ENCODE results near the gene NAT8L. TPM values are rescaled to one million over a fixed set of nuclear protein-coding genes. Genes with fewer than 3 reads are reported as not detected.

Gene NAT8L
- total RNA-seq, 4 donors from 2014 or later: 0.14 to 1.9 (median 0.64) TPM; not detected in 1

DNA sequence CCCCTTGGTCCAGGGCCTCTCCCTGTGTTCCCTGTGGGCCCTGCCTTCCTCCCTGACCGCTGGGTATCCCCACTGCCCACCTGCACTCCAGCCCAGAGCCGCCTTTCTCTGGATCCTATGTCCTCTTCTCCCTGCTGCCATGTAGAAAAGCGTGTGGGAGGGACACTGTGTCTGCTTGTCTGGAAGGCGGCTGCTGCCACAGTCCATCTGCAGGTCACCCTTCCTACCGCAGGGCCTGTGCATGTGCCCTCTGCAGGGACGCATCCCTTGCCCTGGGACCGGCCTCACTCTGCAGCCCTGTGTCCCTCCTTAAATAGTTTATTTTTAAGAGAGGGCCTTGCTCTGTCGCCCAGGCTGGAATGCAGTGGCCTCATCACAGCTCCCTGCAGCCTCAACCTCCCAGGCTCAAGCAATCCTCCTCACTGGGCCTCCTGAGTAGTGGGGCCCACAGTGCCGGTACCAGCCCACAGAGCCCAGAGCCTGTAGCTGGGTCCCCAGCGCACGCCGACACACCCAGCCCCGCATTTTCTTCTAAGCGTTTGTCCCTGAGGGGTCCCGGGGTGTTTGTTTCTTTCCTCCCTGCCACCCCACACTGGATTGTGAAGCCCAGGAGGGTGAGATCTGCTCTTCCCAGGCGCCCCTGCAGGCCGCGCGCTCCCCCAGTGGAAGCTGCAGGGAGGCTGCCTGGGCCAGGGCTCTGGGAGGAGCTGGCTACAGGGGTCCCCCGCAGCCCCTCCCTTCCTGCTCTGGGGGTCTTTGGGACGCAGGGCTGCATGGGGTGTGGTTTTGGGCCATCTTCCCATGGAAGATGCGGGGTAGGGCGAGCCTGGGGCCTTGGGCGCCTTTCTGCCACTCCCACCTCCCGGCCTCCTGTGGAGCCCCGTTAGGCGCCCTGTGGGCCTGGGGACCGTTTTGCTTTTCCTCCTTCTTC lies 12.8 kb upstream of the NAT8L start:
- in situ Hi-C loops (cut with MboI; ENCODE audit: low pct_ligation_motif_present in 1 of 4, low pct_unique_long_range_greater_than_20kb in 1 of 4, low sequenced_read_pairs in 3 of 4) (no loop called here), intact Hi-C loops (cut with DNase I; ENCODE audit: low total_unique reads) (no loop called here)
- H3K4me3 ChIP-seq: no peak overlapping the region
- H3K27ac ChIP-seq: no peak overlapping the region
- peaks cover 0 to 16% (median 11%) of the 10 kb centered on the region in 4 donors for H3K4me1 ChIP-seq
- H3K36me3 ChIP-seq: no peaks in the 10 kb centered on the region
- no peaks in the 10 kb centered on the region for H3K9me3 ChIP-seq
- no peak for DNase-seq
- peaks cover 44% of the 10 kb centered on the region for H3K27me3 ChIP-seq
- WGBS, 2 donors (ENCODE audit: low coverage in 1 of 2): 64 to 65% methylated on average over 4 to 25 of the region's 28 CpGs
- TF ChIP-seq, protein P1, sequence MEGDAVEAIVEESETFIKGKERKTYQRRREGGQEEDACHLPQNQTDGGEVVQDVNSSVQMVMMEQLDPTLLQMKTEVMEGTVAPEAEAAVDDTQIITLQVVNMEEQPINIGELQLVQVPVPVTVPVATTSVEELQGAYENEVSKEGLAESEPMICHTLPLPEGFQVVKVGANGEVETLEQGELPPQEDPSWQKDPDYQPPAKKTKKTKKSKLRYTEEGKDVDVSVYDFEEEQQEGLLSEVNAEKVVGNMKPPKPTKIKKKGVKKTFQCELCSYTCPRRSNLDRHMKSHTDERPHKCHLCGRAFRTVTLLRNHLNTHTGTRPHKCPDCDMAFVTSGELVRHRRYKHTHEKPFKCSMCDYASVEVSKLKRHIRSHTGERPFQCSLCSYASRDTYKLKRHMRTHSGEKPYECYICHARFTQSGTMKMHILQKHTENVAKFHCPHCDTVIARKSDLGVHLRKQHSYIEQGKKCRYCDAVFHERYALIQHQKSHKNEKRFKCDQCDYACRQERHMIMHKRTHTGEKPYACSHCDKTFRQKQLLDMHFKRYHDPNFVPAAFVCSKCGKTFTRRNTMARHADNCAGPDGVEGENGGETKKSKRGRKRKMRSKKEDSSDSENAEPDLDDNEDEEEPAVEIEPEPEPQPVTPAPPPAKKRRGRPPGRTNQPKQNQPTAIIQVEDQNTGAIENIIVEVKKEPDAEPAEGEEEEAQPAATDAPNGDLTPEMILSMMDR (IDR thresholded peaks at IDR 0.05): no peak
- TF ChIP-seq EP300 (IDR thresholded peaks at IDR 0.05; ENCODE audit: low read depth) (no peak), POLR2A (IDR thresholded peaks at IDR 0.05) (no peak), POLR2AphosphoS5 (IDR thresholded peaks at IDR 0.05) (no peak)

GRCh38 chr4:2047031-2047660 lies 12.0 kb upstream of the NAT8L start:
- Histone ChIP-seq H3K4me1 (peaks cover 0 to 10% (median 6%) of the 10 kb centered on the region in 4 donors), H3K36me3 (no peaks in the 10 kb centered on the region), H3K27me3 (peaks cover 48% of the 10 kb centered on the region), H3K27ac (no peak overlapping the region), H3K4me3 (no peak overlapping the region), H3K9me3 (no peaks in the 10 kb centered on the region)
- WGBS, 2 donors (ENCODE audit: low coverage in 1 of 2): 0 to 37% methylated on average over 2 to 21 of the region's 57 CpGs
- DNase-seq: no peak
- no peak for TF ChIP-seq POLR2AphosphoS5 (IDR thresholded peaks at IDR 0.05)
- in situ Hi-C loops (cut with MboI; ENCODE audit: low pct_ligation_motif_present in 1 of 4, low pct_unique_long_range_greater_than_20kb in 1 of 4, low sequenced_read_pairs in 3 of 4): no loop called here
- intact Hi-C loops (cut with DNase I; ENCODE audit: low total_unique reads): no loop called here

- Histone ChIP-seq H3K9me3 (no peaks in the 10 kb centered on the region), H3K4me1 (peaks cover 0 to 5% (median 0%) of the 10 kb centered on the region in 4 donors), H3K27me3 (peaks cover 56% of the 10 kb centered on the region), H3K27ac (no peak overlapping the region), H3K4me3 (no peak overlapping the region), H3K36me3 (no peaks in the 10 kb centered on the region)
- intact Hi-C loops (cut with DNase I; ENCODE audit: low total_unique reads) (no loop called here), in situ Hi-C loops (cut with MboI; ENCODE audit: low pct_ligation_motif_present in 1 of 4, low pct_unique_long_range_greater_than_20kb in 1 of 4, low sequenced_read_pairs in 3 of 4) (no loop called here)
- 88% methylated on average over 25 of the region's 25 CpGs; no CpG with 5 or more reads in 1 of the 2 donors for WGBS, 2 donors (ENCODE audit: low coverage in 1 of 2)
- TF ChIP-seq EP300 (IDR thresholded peaks at IDR 0.05; ENCODE audit: low read depth) (no peak), POLR2A (IDR thresholded peaks at IDR 0.05) (no peak), POLR2AphosphoS5 (IDR thresholded peaks at IDR 0.05) (no peak)
- TF ChIP-seq, protein P1 (IDR thresholded peaks at IDR 0.05): no peak
- DNase-seq: no peak
Measured at GRCh38 chr4:2047781-2048581, 11.1 kb upstream of the NAT8L start.

- H3K27ac ChIP-seq: no peak overlapping the region
- 86 to 100% methylated on average over 1 to 8 of the region's 8 CpGs for WGBS, 2 donors (ENCODE audit: low coverage in 1 of 2)
- TF ChIP-seq POLR2AphosphoS5 (IDR thresholded peaks at IDR 0.05): no peak
- no peak for TF ChIP-seq POLR2A (IDR thresholded peaks at IDR 0.05)
- TF ChIP-seq, protein P1 (IDR thresholded peaks at IDR 0.05): no peak
- TF ChIP-seq EP300 (IDR thresholded peaks at IDR 0.05; ENCODE audit: low read depth): no peak
- no peak for DNase-seq
- peaks cover 0 to 5% (median 0%) of the 10 kb centered on the region in 4 donors for H3K4me1 ChIP-seq
- H3K9me3 ChIP-seq: no peaks in the 10 kb centered on the region
- in situ Hi-C loops (cut with MboI; ENCODE audit: low pct_ligation_motif_present in 1 of 4, low pct_unique_long_range_greater_than_20kb in 1 of 4, low sequenced_read_pairs in 3 of 4) (no loop called here), intact Hi-C loops (cut with DNase I; ENCODE audit: low total_unique reads) (no loop called here)
- H3K27me3 ChIP-seq: peaks cover 64% of the 10 kb centered on the region
- H3K36me3 ChIP-seq: no peaks in the 10 kb centered on the region
- no peak overlapping the region for H3K4me3 ChIP-seq
Measured at GRCh38 chr4:2048831-2049230, 10.3 kb upstream of the NAT8L start.
